DMS53 treated with DMSO at 0.1 percent for 48 hours (cell line): ENCODE measurements around the gene VPS35L.

ENCODE experiments used
- DNase-seq: peaks from one replicate; lab custom pipeline; 2025; ENCODE audit not compliant: unreplicated experiment; lab: John Stamatoyannopoulos, UW

VPS35L gene

GRCh38 chr16:19595043-19595767 lies 39.7 kb downstream of the VPS35L start:
- no peak for DNase-seq

GRCh38 chr16:19598805-19599510 lies 43.5 kb downstream of the VPS35L start:
- no peak for DNase-seq

- DNase-seq, result no peak
These were observed 44.6 kb downstream of the VPS35L start for GRCh38 chr16:19599968-19600716.

GRCh38 chr16:19601083-19601976 lies 45.8 kb downstream of the VPS35L start:
- peak; percentile 10 for DNase-seq

GRCh38 chr16:19604911-19605310 lies 49.4 kb downstream of the VPS35L start:
- no peak for DNase-seq

GRCh38 chr16:19605701-19606100 lies 50.2 kb downstream of the VPS35L start:
- no peak for DNase-seq

GRCh38 chr16:19607616-19608280 lies 52.2 kb downstream of the VPS35L start:
- no peak for DNase-seq

GRCh38 chr16:19609359-19609758 lies 53.9 kb downstream of the VPS35L start:
- no peak for DNase-seq

GRCh38 chr16:19610200-19610599 lies 54.7 kb downstream of the VPS35L start:
- DNase-seq, result no peak

GRCh38 chr16:19613834-19614233 lies 58.3 kb downstream of the VPS35L start:
- DNase-seq, result no peak

GRCh38 chr16:19616241-19616640 lies 60.7 kb downstream of the VPS35L start:
- DNase-seq, result no peak

- no peak for DNase-seq
These were observed 63.4 kb downstream of the VPS35L start for GRCh38 chr16:19618876-19619275.

GRCh38 chr16:19621445-19621844 lies 65.9 kb downstream of the VPS35L start:
- no peak for DNase-seq

- DNase-seq, result no peak
These were observed 69.5 kb downstream of the VPS35L start for GRCh38 chr16:19625039-19625438.

GRCh38 chr16:19636436-19637267 lies 81.1 kb downstream of the VPS35L start:
- no peak for DNase-seq

GRCh38 chr16:19639986-19640421 lies 84.5 kb downstream of the VPS35L start:
- DNase-seq, result no peak

GRCh38 chr16:19642501-19642900 lies 87.0 kb downstream of the VPS35L start:
- no peak for DNase-seq

- no peak for DNase-seq
These were observed 89.4 kb downstream of the VPS35L start for GRCh38 chr16:19644877-19645276.

- DNase-seq, result no peak
These were observed 90.1 kb downstream of the VPS35L start for GRCh38 chr16:19645557-19645981.
